Kidney glomerular epithelial cell (primary cell): ENCODE results near the gene GPR25.

Source experiments
- DNase-seq: peaks from one replicate; lab custom pipeline; 2025; lab: John Stamatoyannopoulos, UW

Gene GPR25

GRCh38 chr1:200894712-200895442 is 22.1 kb downstream of the GPR25 start, which contains the start of gene INAVA:
Gene INAVA (plus strand): TSS chr1:200894900. CDS start chr1:200898401, 3,501 bp downstream.
- DNase-seq, result no peak

GRCh38 chr1:200895443-200895789 is 22.6 kb downstream of the GPR25 start:
- DNase-seq, result no peak

- peak; percentile 70 for DNase-seq
Observed at GRCh38 chr1:200895801-200896530, 23.2 kb downstream of the GPR25 start.

- DNase-seq, result peak; percentile 96
Observed at GRCh38 chr1:200896531-200897196, 23.9 kb downstream of the GPR25 start.

GRCh38 chr1:200897259-200897658 is 24.5 kb downstream of the GPR25 start:
- DNase-seq, result no peak

GRCh38 chr1:200899015-200899386 is 26.2 kb downstream of the GPR25 start:
- DNase-seq, result no peak

- no peak for DNase-seq
Observed at GRCh38 chr1:200899451-200899915, 26.7 kb downstream of the GPR25 start.

GRCh38 chr1:200899954-200900867 is 27.4 kb downstream of the GPR25 start:
- DNase-seq, result no peak

GRCh38 chr1:200900877-200901276 is 28.1 kb downstream of the GPR25 start:
- no peak for DNase-seq

- DNase-seq, result no peak
Observed at GRCh38 chr1:200901350-200901749, 28.6 kb downstream of the GPR25 start.

- no peak for DNase-seq
Observed at GRCh38 chr1:200901796-200902444, 29.1 kb downstream of the GPR25 start.

- DNase-seq, result no peak
Observed at GRCh38 chr1:200903793-200904192, 31.0 kb downstream of the GPR25 start.

- no peak for DNase-seq
Observed at GRCh38 chr1:200904772-200905171, 32.0 kb downstream of the GPR25 start.

GRCh38 chr1:200905411-200906052 is 32.8 kb downstream of the GPR25 start:
- DNase-seq, result no peak

- DNase-seq, result no peak
Observed at GRCh38 chr1:200906491-200906890, 33.7 kb downstream of the GPR25 start.

GRCh38 chr1:200907611-200908097 is 34.9 kb downstream of the GPR25 start:
- peak; percentile 46 for DNase-seq

GRCh38 chr1:200908191-200908868 is 35.5 kb downstream of the GPR25 start:
- DNase-seq, result no peak

GRCh38 chr1:200909071-200909470 is 36.3 kb downstream of the GPR25 start:
- no peak for DNase-seq

GRCh38 chr1:200909757-200910239 is 37.0 kb downstream of the GPR25 start:
- DNase-seq, result no peak

- no peak for DNase-seq
Observed at GRCh38 chr1:200911361-200911760, 38.6 kb downstream of the GPR25 start.
